ENCODE data around the gene LAMB1.
A peak's percentile ranks its signal among the peaks of the same experiment; 100 is the strongest.

The LAMB1 gene

GRCh38 chr7:107940951-107941350 lies 62.0 kb downstream of the LAMB1 start:
- no peak overlapping the region for H3K4me3 ChIP-seq (ENCODE audit: low read depth in 1 of 2, low read length in 1 of 2)
- H3K27me3 ChIP-seq, result no peaks in the 10 kb centered on the region
- TF ChIP-seq CTCF (IDR thresholded peaks at IDR 0.05), result no peak
- H3K36me3 ChIP-seq, result peaks cover 32% of the 10 kb centered on the region
- no peaks in the 10 kb centered on the region for H3K9me3 ChIP-seq
- no peak overlapping the region for H3K27ac ChIP-seq
- H3K4me1 ChIP-seq (ENCODE audit: control insufficient read depth in 1 of 2, insufficient read depth in 1 of 2, low read depth in 1 of 2, low read length in 1 of 2), result peaks cover 13 to 18% of the 10 kb centered on the region in 2 experiments

- H3K9me3 ChIP-seq, result no peaks in the 10 kb centered on the region
- no peak overlapping the region for H3K4me3 ChIP-seq (ENCODE audit: low read depth in 1 of 2, low read length in 1 of 2)
- H3K36me3 ChIP-seq, result peaks cover 32% of the 10 kb centered on the region
- peaks cover 13 to 18% of the 10 kb centered on the region in 2 experiments for H3K4me1 ChIP-seq (ENCODE audit: control insufficient read depth in 1 of 2, insufficient read depth in 1 of 2, low read depth in 1 of 2, low read length in 1 of 2)
- TF ChIP-seq CTCF (IDR thresholded peaks at IDR 0.05), result no peak
- no peak overlapping the region for H3K27ac ChIP-seq
- no peaks in the 10 kb centered on the region for H3K27me3 ChIP-seq
Observed at GRCh38 chr7:107939573-107940489, 63.1 kb downstream of the LAMB1 start.

- Histone ChIP-seq H3K36me3 (peaks cover 39% of the 10 kb centered on the region), H3K4me1 (ENCODE audit: control insufficient read depth in 1 of 2, insufficient read depth in 1 of 2, low read depth in 1 of 2, low read length in 1 of 2) (peaks cover 13 to 18% of the 10 kb centered on the region in 2 experiments), H3K27ac (no peak overlapping the region), H3K4me3 (ENCODE audit: low read depth in 1 of 2, low read length in 1 of 2) (no peak overlapping the region), H3K27me3 (no peaks in the 10 kb centered on the region), H3K9me3 (no peaks in the 10 kb centered on the region)
- TF ChIP-seq CTCF (IDR thresholded peaks at IDR 0.05), result no peak
Observed at GRCh38 chr7:107938456-107939250, 64.3 kb downstream of the LAMB1 start.

- Histone ChIP-seq H3K27ac (peak overlapping the region; percentile 56), H3K9me3 (no peaks in the 10 kb centered on the region), H3K4me3 (ENCODE audit: low read depth in 1 of 2, low read length in 1 of 2) (no peak overlapping the region), H3K4me1 (ENCODE audit: control insufficient read depth in 1 of 2, insufficient read depth in 1 of 2, low read depth in 1 of 2, low read length in 1 of 2) (peaks cover 13 to 18% of the 10 kb centered on the region in 2 experiments), H3K27me3 (no peaks in the 10 kb centered on the region), H3K36me3 (peaks cover 37% of the 10 kb centered on the region)
- TF ChIP-seq CTCF (IDR thresholded peaks at IDR 0.05), result no peak
Observed at GRCh38 chr7:107937531-107937930, 65.4 kb downstream of the LAMB1 start.

GRCh38 chr7:107936312-107936711 lies 66.6 kb downstream of the LAMB1 start:
- Histone ChIP-seq H3K4me3 (ENCODE audit: low read depth in 1 of 2, low read length in 1 of 2) (no peak overlapping the region), H3K4me1 (ENCODE audit: control insufficient read depth in 1 of 2, insufficient read depth in 1 of 2, low read depth in 1 of 2, low read length in 1 of 2) (peaks cover 13 to 18% of the 10 kb centered on the region in 2 experiments), H3K9me3 (no peaks in the 10 kb centered on the region), H3K27ac (no peak overlapping the region), H3K27me3 (no peaks in the 10 kb centered on the region), H3K36me3 (peaks cover 44% of the 10 kb centered on the region)
- TF ChIP-seq CTCF (IDR thresholded peaks at IDR 0.05), result no peak
